Non-pigmented ciliary epithelial cell (primary cell): Measurements from ENCODE around the gene CACNB4.

Source experiments
- DNase-seq: peaks from one replicate; pipeline ENCODE4 v3.0.0-alpha.2; 2010; ENCODE audit warnings: low read depth

Gene CACNB4

GRCh38 chr2:151975460-151976414, 123.1 kb downstream of the CACNB4 start:
- no peak for DNase-seq

GRCh38 chr2:151974988-151975387, 123.9 kb downstream of the CACNB4 start:
- no peak for DNase-seq

- peak; percentile 5 for DNase-seq
Measured at GRCh38 chr2:151973901-151974199, 125.0 kb downstream of the CACNB4 start.

- no peak for DNase-seq
Measured at GRCh38 chr2:151973013-151973900, 125.6 kb downstream of the CACNB4 start.

DNA sequence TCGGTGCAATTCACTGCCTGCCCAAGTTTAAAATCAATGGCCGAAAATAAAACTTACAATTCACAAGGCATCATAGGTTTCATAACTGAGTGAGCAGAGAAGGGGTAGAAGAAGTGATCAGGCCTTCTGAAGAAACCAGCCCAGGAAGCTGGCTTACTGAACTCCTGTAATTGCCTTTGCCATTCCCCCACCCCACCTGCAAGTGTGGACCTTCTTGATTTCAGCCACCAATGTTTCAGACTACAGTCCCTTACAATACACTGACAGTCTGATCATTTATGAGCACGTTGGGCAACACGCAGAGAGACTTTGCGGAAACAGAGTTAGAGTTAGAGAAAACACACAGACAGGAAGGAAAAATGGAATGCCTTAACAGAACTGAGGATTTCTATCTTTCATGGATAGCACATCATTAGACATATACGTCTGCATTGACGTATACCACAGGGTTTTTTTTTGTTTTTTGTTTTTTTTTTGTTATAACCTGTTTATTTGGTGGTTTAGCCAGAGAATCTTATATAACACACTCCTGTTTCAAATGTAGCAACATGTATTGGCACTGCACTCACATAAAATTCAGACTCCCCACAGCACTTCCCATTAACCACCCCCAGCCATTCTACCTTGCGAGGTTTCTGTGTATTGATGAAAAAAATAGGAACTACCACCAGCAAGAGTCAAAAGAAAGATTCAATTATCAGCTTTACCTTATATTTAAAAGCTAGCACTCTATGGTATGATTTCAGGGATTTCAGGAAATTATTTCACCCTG, 126.4 kb downstream of the CACNB4 start:
- no peak for DNase-seq

GRCh38 chr2:151971301-151972051, 127.4 kb downstream of the CACNB4 start:
- no peak for DNase-seq

GRCh38 chr2:151968770-151969470, 129.9 kb downstream of the CACNB4 start:
- no peak for DNase-seq

- no peak for DNase-seq
Measured at GRCh38 chr2:151967829-151968722, 130.8 kb downstream of the CACNB4 start.

GRCh38 chr2:151965884-151966283, 133.0 kb downstream of the CACNB4 start:
- DNase-seq = no peak

- DNase-seq = no peak
Measured at GRCh38 chr2:151961558-151961957, 137.3 kb downstream of the CACNB4 start.

- DNase-seq = no peak
Measured at GRCh38 chr2:151959238-151959637, 139.6 kb downstream of the CACNB4 start.

GRCh38 chr2:151953467-151953866, 145.4 kb downstream of the CACNB4 start:
- no peak for DNase-seq

DNA sequence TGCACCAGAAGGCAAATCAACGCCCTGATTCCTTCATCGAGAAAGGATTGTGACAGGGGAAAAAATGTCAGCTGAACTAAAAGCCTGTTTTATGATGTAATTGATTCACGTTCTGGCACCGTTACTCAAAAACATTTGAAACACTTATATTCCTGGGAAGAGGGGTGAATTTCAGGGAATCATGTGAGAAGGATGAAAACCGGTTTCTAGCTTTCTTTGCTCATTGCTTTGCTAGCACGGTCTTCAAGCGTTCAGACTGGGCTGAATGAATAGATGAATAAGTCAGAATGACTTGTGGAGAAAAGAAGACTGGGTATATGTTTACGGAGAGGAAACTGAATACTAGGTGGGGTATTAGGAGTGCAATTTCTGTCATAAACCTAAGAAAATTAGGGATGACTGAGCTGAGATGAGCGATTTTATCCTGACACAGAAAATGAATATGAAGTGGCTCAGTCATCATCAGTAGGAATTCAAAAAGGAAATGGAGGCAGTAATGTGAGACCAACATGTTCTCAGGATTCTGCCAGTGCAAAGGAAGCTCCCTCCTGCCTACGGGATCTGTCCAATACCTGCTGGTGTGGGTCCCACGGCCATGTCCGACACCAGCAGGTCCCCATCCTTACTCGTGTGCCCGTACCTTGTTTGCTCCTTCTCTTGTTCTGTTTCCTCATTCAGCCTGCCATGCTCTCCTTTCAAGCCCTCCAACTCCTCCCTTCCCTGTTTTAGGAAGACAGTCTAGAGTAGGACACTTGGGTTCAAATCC, 146.0 kb downstream of the CACNB4 start:
- DNase-seq = no peak

DNA sequence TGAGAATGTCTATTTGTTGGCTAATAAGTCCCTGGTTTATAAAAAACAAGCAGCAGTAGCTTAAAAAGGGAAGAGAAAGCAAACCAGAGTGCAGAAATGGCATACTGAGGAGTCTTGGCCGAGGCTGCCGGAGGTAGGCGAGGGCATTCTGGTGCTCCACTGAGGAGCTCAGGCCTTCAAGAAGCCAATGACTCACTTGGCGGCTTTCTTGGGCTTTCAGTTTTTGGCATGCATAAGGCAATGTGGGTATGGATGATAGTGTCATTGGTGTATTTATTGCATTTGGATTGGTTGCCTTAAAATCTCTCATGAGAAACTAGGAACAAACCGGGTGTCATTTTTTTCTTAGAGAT, 151.1 kb downstream of the CACNB4 start:
- no peak for DNase-seq

GRCh38 chr2:151946899-151947812, 151.7 kb downstream of the CACNB4 start:
- no peak for DNase-seq

DNA sequence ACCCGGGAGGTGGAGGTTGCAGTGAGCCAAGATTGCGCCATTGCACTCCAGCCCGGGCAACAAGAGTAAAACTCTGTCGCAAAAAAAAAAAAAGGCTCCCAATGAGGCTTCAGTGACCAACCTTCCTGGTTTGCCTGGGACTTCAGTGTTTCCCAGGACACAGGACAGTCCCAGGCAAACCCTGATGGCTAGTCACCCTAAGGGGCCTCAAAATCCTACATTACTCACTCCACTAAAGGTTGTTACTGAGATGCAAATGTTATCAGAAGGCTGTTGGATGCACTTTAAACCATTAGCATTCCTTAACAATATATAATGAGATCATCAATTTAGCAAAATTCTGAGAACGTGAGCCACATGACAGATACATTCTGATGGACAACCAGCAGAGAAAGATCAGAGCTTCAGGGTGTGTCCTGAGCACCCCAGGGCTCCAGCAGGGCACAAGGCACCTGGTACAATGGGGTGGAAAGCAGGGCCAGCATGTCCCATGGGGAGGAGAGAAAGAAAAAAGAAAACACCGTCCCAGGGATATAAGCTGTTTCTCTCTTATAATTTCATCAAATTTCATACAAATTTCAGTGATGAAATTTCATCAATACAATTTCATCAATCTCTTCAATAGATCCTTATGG, 152.5 kb downstream of the CACNB4 start:
- no peak for DNase-seq

DNA sequence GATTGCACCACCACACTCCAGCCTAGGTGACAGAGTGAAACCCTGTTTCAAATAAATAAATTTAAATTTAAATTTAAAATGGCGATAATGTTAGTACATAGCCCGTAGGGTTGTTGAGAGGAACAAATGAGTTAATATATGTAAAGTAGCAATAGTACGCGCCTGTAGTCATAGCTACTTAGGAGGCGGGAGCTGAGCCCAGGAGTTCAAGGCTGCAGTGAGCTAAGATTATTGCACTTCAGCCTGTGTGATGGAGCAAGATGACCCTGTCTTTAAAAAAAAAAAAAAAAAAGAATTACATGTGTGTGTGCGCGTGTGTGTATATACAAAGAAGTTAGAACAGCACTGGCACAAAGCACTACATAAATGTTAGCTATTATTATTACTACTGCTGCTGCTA, 153.2 kb downstream of the CACNB4 start:
- no peak for DNase-seq

DNA sequence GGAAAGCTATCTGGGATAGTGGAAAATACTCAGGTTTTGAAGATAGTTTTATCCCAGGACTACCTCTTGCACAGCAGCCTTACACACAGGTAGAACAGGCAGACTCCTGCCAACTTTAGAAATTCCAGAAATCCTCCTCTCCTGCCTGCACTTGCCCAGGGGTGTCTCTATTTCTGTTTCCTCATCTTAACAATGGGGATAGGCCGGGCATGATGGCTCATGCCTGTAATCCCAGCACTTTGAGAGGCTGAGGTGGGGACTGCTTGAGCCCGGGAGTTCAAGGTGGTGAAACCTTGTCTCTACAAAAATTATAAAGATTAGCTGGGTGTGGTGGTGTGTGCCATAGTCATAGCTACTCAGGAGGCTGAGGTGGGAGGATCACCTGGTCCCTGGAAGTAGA, 153.7 kb downstream of the CACNB4 start:
- no peak for DNase-seq
